HFFc6 (cell line): ENCODE data around the gene NPFFR1. TPM values are rescaled to one million over a fixed set of nuclear protein-coding genes. Genes with fewer than 3 reads are reported as not detected.

Source experiments
- DNase-seq: peaks from one replicate; pipeline ENCODE4 v3.0.0-alpha.2; 2018
- H3K27ac Mint-ChIP-seq: 2 replicates; pipeline ENCODE4 v1.8.0; 2020; ENCODE audit warnings: mild to moderate bottlenecking, mixed read lengths
- H3K27me3 Mint-ChIP-seq: 2 replicates; pipeline ENCODE4 v1.8.0; 2021; ENCODE audit warnings: mild to moderate bottlenecking, moderate library complexity, mixed read lengths; ENCODE audit not compliant: insufficient read depth
- H3K36me3 Mint-ChIP-seq: 2 replicates; pipeline ENCODE4 v1.8.0; 2021; ENCODE audit warnings: low read depth, mixed read lengths
- H3K4me1 Mint-ChIP-seq: 2 replicates; pipeline ENCODE4 v1.8.0; 2020; ENCODE audit warnings: low read depth, mixed read lengths
- H3K4me3 Mint-ChIP-seq: 2 replicates; pipeline ENCODE4 v1.8.0; 2020; ENCODE audit warnings: mild to moderate bottlenecking, moderate library complexity, mixed read lengths
- H3K9me3 Mint-ChIP-seq: 2 replicates; pipeline ENCODE4 v1.8.0; 2020; ENCODE audit warnings: mild to moderate bottlenecking, mixed read lengths
- CTCF ChIP-seq: fragments of 200-600 bp; sonication (generic); IDR thresholded peaks from 2 replicates; pipeline ENCODE4 v1.5.0; 2021; ENCODE audit warnings: antibody characterized with exemption, mild to moderate bottlenecking
- total RNA-seq, 6 experiments: library from RNA; stranded (reverse); fragmentation: NEBNext Ultra II Directional; extraction: Animal tissue kit (Norgen Biotek cat#: 25700); gene quantifications; 2 replicates in 1 of 6; 3 replicates in 5 of 6; pipeline ENCODE4 v1.2.3, GENCODE V29; 2021

Gene NPFFR1
- total RNA-seq, 6 experiments from 2014 or later, result not detected

- H3K9me3 Mint-ChIP-seq, result peaks cover under 1% of the 10 kb centered on the region
- peaks cover 33% of the 10 kb centered on the region for H3K4me1 Mint-ChIP-seq
- DNase-seq, result no peak
- H3K36me3 Mint-ChIP-seq, result peaks cover 5% of the 10 kb centered on the region; the same call in 1 of the 2 replicates
- peak overlapping the region; percentile 82 for H3K27ac Mint-ChIP-seq
- H3K4me3 Mint-ChIP-seq, result no peak overlapping the region; the same call in 1 of the 2 replicates
- H3K27me3 Mint-ChIP-seq, result peaks cover 16% of the 10 kb centered on the region
- TF ChIP-seq CTCF, result no peak
These were observed 17.1 kb downstream of the NPFFR1 start for GRCh38 chr10:70266701-70267100.

- Mint-ChIP-seq H3K36me3 (peaks cover 11% of the 10 kb centered on the region), H3K4me1 (peaks cover 33% of the 10 kb centered on the region), H3K27me3 (peaks cover 20% of the 10 kb centered on the region), H3K4me3 (no peak overlapping the region), H3K9me3 (peaks cover 7% of the 10 kb centered on the region), H3K27ac (no peak overlapping the region)
- TF ChIP-seq CTCF, result no peak
- DNase-seq, result no peak
These were observed 17.7 kb downstream of the NPFFR1 start for GRCh38 chr10:70266056-70266455.

- Mint-ChIP-seq H3K4me3 (no peak overlapping the region), H3K27me3 (peaks cover 18% of the 10 kb centered on the region), H3K9me3 (peaks cover 11% of the 10 kb centered on the region), H3K4me1 (peaks cover 33% of the 10 kb centered on the region), H3K27ac (no peak overlapping the region), H3K36me3 (peaks cover 13% of the 10 kb centered on the region)
- no peak for DNase-seq
- peak; percentile 20; the same call in 1 of the 2 replicates for TF ChIP-seq CTCF
These were observed 18.6 kb downstream of the NPFFR1 start for GRCh38 chr10:70265032-70265689.

GRCh38 chr10:70260734-70261133 is 23.1 kb downstream of the NPFFR1 start:
- no peak for TF ChIP-seq CTCF
- Mint-ChIP-seq H3K27me3 (peaks cover 45% of the 10 kb centered on the region), H3K4me3 (no peak overlapping the region), H3K9me3 (peaks cover 11% of the 10 kb centered on the region), H3K4me1 (peaks cover under 1% of the 10 kb centered on the region; the same call in 1 of the 2 replicates), H3K36me3 (peaks cover 8% of the 10 kb centered on the region), H3K27ac (no peak overlapping the region)
- no peak for DNase-seq

- Mint-ChIP-seq H3K4me3 (no peak overlapping the region), H3K27me3 (peaks cover 48% of the 10 kb centered on the region), H3K36me3 (peaks cover 8% of the 10 kb centered on the region), H3K27ac (no peak overlapping the region), H3K4me1 (no peaks in the 10 kb centered on the region), H3K9me3 (peaks cover 11% of the 10 kb centered on the region)
- TF ChIP-seq CTCF, result no peak
- no peak for DNase-seq
These were observed 23.5 kb downstream of the NPFFR1 start for GRCh38 chr10:70260259-70260658.
